ENCODE measurements around the gene SCGB3A1. TPM values are rescaled to one million over a fixed set of nuclear protein-coding genes. Genes with fewer than 3 reads are reported as not detected.

SCGB3A1 gene
- total RNA-seq, result not detected in 2 replicates

DNA sequence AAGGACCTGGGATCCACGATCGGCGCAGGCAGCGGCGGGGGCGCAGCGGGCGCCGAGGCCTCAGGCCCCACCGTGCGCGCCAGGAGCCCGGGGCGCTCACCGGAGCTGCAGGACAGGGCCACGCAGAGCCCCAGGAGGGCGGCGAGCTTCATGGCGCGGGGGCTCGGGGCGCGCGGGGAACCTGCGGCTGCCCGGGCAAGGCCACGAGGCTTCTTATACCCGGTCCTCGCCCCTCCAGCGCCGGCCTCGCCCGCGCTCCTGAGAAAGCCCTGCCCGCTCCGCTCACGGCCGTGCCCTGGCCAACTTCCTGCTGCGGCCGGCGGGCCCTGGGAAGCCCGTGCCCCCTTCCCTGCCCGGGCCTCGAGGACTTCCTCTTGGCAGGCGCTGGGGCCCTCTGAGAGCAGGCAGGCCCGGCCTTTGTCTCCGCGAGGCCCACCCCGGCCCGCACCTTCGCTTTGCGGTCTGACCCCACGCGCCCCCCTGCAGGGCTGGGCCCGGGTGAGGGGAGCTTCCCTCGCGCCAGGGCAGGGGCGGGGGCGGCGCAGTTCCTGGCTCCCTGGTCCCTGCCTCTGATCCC is at the start of gene SCGB3A1:
Gene SCGB3A1 (minus strand): TSS at position 189 of the 577 bp plus-strand sequence. CDS start 37 bp downstream, at position 152.

Other genes starting within 250 kb of the SCGB3A1 start
- 6.9 and 7.6 TPM in 2 replicates for gene GFPT2, start 238.2 kb downstream of the SCGB3A1 start, total RNA-seq
- gene CNOT6, start 97.1 kb downstream of the SCGB3A1 start, total RNA-seq, result 10.7 and 12.0 TPM in 2 replicates
- gene FLT4, start 58.1 kb upstream of the SCGB3A1 start, total RNA-seq, result 49.0 and 51.0 TPM in 2 replicates
- gene OR2Y1, start 148.6 kb upstream of the SCGB3A1 start, total RNA-seq, result not detected in 2 replicates
- gene MGAT1, start 211.3 kb upstream of the SCGB3A1 start, total RNA-seq, result 140 and 158 TPM in 2 replicates